ENCODE data around the gene RBKS. TPM values are rescaled to one million over a fixed set of nuclear protein-coding genes. Genes with fewer than 3 reads are reported as not detected.

RBKS gene
- total and polyA plus RNA-seq, 2 of the 13 experiments (the other 11 are each of a cell fraction or from before 2014, with no cell fraction given) = 7.7 to 8.3 TPM

DNA sequence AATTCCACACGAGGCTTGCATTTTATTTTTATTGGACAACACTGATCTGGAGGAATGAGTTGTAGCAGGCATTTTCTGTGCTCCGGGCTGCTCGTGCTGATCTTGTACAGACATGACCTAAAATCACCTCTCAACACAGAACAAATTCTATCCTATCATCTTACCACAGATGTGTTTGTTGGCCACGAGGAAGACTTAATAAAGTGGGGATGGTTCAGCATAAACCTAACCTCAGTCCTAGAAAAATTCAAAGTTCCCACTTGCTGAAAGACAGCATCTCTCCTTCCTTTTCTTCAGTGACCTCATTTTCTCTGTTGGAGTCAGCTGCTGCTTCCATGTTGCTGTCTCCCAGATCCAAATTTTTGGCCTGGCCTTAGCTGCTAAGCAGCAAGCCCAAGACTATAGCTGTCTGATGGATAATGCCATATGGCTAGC, 45.3 kb downstream of the RBKS start:
- Histone ChIP-seq H3K9me3 (ENCODE audit: low read length) (no peaks in the 10 kb centered on the region), H3K4me3 (replicated peaks in 1 of 3; ENCODE audit: insufficient read depth in 1 of 3, low read depth in 2 of 3, low read length in 3 of 3) (no peak overlapping the region), H2AFZ (ENCODE audit: low read length) (no peak overlapping the region), H3K27ac (ENCODE audit: extremely low read length, insufficient read depth, low read length) (no peak overlapping the region), H3K4me2 (ENCODE audit: low read depth, low read length) (no peak overlapping the region), H3K4me1 (ENCODE audit: insufficient read depth, low read length) (peaks cover 4% of the 10 kb centered on the region), H3K79me2 (ENCODE audit: insufficient read depth, low read length) (no peaks in the 10 kb centered on the region), H3K36me3 (replicated peaks in 1 of 2; ENCODE audit: control insufficient read depth in 1 of 2, insufficient read depth in 2 of 2, low read length in 2 of 2) (no peaks in the 10 kb centered on the region), H4K20me1 (ENCODE audit: insufficient read depth, low read length) (no peaks in the 10 kb centered on the region), H3K9ac (ENCODE audit: insufficient read depth, low read depth, low read length) (no peak overlapping the region), H3K27me3 (ENCODE audit: control insufficient read depth in 1 of 2, insufficient read depth in 2 of 2, low read length in 2 of 2) (no peaks in the 10 kb centered on the region)
- TF ChIP-seq, protein P1, sequence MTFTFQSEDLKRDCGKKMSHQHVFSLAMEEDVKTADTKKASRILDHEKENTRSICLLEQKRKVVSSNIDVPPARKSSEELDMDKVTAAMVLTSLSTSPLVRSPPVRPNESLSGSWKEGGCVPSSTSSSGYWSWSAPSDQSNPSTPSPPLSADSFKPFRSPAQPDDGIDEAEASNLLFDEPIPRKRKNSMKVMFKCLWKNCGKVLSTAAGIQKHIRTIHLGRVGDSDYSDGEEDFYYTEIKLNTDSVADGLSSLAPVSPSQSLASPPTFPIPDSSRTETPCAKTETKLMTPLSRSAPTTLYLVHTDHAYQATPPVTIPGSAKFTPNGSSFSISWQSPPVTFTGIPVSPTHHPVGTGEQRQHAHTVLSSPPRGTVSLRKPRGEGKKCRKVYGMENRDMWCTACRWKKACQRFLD (CRISPR knock-in tag; IDR thresholded peaks at IDR 0.05; ENCODE audit: borderline replicate concordance) = no peak
- TF ChIP-seq ZNF629 (CRISPR knock-in tag; conservative IDR thresholded peaks at IDR 0.05) = no peak
- WGBS (ENCODE audit: low lambda C conversion rate) = 73% methylated on average over 4 of the region's 4 CpGs
- POLR2A ChIA-PET = no interaction called here
- intact Hi-C loops (cut with micrococcal nuclease; ENCODE audit: unreplicated experiment) = no loop called here
- BruUV-seq (replicated peaks) = no TSS peak
- no peak for DNase-seq (ENCODE audit: low spot score)
- FAIRE-seq = no peak
- in situ Hi-C loops (cut with HindIII; ENCODE audit: extremely low pct_ligation_motif_present, low pct_unique_long_range_greater_than_20kb) = no loop called here
- CTCF ChIA-PET (ENCODE audit: low intra/inter-chr PET ratio, low total read pairs) = no interaction called here
- no peak for ATAC-seq

DNA sequence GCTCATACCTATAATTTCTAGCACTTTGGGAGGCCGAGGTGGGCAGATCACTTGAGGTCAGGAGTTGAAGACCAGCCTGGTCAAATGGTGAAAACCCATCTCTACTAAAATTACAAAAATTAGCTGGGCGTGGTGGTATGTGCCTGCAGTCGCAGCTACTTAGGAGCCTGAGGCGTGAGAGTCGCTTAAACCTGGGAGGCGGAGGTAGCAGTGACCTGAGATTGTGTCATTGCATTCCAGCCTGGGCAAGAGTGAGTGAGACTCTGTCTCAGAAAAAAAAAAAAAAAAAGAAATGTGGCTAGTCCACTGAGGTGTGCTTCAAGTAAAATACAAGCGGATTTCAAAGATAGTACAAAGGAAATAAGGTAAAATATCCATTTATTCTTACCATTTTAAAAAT, 46.2 kb downstream of the RBKS start:
- Histone ChIP-seq H2AFZ (ENCODE audit: low read length) (no peak overlapping the region), H3K27ac (ENCODE audit: extremely low read length, insufficient read depth, low read length) (no peak overlapping the region), H3K9me3 (ENCODE audit: low read length) (no peaks in the 10 kb centered on the region), H3K36me3 (replicated peaks in 1 of 2; ENCODE audit: control insufficient read depth in 1 of 2, insufficient read depth in 2 of 2, low read length in 2 of 2) (no peaks in the 10 kb centered on the region), H3K4me2 (ENCODE audit: low read depth, low read length) (no peak overlapping the region), H3K9ac (ENCODE audit: insufficient read depth, low read depth, low read length) (no peak overlapping the region), H3K79me2 (ENCODE audit: insufficient read depth, low read length) (no peaks in the 10 kb centered on the region), H4K20me1 (ENCODE audit: insufficient read depth, low read length) (no peaks in the 10 kb centered on the region), H3K27me3 (ENCODE audit: control insufficient read depth in 1 of 2, insufficient read depth in 2 of 2, low read length in 2 of 2) (no peaks in the 10 kb centered on the region), H3K4me3 (replicated peaks in 1 of 3; ENCODE audit: insufficient read depth in 1 of 3, low read depth in 2 of 3, low read length in 3 of 3) (no peak overlapping the region), H3K4me1 (ENCODE audit: insufficient read depth, low read length) (no peaks in the 10 kb centered on the region)
- no peak for FAIRE-seq
- in situ Hi-C loops (cut with HindIII; ENCODE audit: extremely low pct_ligation_motif_present, low pct_unique_long_range_greater_than_20kb) = no loop called here
- no peak for ATAC-seq
- 96% methylated on average over 7 of the region's 7 CpGs for WGBS (ENCODE audit: low lambda C conversion rate)
- BruUV-seq (replicated peaks) = no TSS peak
- DNase-seq (ENCODE audit: low spot score) = no peak
- intact Hi-C loops (cut with micrococcal nuclease; ENCODE audit: unreplicated experiment) = no loop called here
- ChIA-PET CTCF (ENCODE audit: low intra/inter-chr PET ratio, low total read pairs) (no interaction called here), POLR2A (no interaction called here)
- TF ChIP-seq, protein P2, sequence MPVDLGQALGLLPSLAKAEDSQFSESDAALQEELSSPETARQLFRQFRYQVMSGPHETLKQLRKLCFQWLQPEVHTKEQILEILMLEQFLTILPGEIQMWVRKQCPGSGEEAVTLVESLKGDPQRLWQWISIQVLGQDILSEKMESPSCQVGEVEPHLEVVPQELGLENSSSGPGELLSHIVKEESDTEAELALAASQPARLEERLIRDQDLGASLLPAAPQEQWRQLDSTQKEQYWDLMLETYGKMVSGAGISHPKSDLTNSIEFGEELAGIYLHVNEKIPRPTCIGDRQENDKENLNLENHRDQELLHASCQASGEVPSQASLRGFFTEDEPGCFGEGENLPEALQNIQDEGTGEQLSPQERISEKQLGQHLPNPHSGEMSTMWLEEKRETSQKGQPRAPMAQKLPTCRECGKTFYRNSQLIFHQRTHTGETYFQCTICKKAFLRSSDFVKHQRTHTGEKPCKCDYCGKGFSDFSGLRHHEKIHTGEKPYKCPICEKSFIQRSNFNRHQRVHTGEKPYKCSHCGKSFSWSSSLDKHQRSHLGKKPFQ (CRISPR knock-in tag; IDR thresholded peaks at IDR 0.05; ENCODE audit: insufficient replicate concordance) = no peak
- TF ChIP-seq CAMTA2 (CRISPR knock-in tag; IDR thresholded peaks at IDR 0.05; ENCODE audit: borderline replicate concordance) (no peak), EEA1 (CRISPR knock-in tag; IDR thresholded peaks at IDR 0.05; ENCODE audit: borderline replicate concordance) (no peak), ZNF713 (CRISPR knock-in tag; IDR thresholded peaks at IDR 0.05) (no peak)
- TF ChIP-seq, protein P3, sequence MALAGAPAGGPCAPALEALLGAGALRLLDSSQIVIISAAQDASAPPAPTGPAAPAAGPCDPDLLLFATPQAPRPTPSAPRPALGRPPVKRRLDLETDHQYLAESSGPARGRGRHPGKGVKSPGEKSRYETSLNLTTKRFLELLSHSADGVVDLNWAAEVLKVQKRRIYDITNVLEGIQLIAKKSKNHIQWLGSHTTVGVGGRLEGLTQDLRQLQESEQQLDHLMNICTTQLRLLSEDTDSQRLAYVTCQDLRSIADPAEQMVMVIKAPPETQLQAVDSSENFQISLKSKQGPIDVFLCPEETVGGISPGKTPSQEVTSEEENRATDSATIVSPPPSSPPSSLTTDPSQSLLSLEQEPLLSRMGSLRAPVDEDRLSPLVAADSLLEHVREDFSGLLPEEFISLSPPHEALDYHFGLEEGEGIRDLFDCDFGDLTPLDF (CRISPR knock-in tag; IDR thresholded peaks at IDR 0.05) = no peak
- TF ChIP-seq, protein P4, sequence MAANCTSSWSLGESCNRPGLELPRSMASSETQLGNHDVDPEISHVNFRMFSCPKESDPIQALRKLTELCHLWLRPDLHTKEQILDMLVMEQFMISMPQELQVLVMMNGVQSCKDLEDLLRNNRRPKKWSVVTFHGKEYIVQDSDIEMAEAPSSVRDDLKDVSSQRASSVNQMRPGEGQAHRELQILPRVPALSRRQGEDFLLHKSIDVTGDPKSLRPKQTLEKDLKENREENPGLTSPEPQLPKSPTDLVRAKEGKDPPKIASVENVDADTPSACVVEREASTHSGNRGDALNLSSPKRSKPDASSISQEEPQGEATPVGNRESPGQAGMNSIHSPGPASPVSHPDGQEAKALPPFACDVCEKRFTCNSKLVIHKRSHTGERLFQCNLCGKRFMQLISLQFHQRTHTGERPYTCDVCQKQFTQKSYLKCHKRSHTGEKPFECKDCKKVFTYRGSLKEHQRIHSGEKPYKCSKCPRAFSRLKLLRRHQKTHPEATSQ (CRISPR knock-in tag; IDR thresholded peaks at IDR 0.05; ENCODE audit: borderline replicate concordance) = no peak

All from HepG2 (cell line).